Stimulated activated memory B cell treated with anti-CD40 and anti-IgM and Interleukin-4, amounts not matched to agents 10 μg/mL and 1 μg/mL and 100 μg/mL, for 72 hours (primary cell): ENCODE results near the gene PLA2G4B.

ENCODE experiments used
- ATAC-seq: fragments of 150-1000 bp; cut with Tn5 transposase; 2 replicates; pipeline ENCODE4 v1.10.0; 2021
- H3K27ac Mint-ChIP-seq: one replicate; pipeline ENCODE4 v1.8.0; 2022; ENCODE audit warnings: mild to moderate bottlenecking, mixed read lengths
- H3K27me3 Mint-ChIP-seq: one replicate; pipeline ENCODE4 v1.8.0; 2022; ENCODE audit warnings: mixed read lengths
- H3K36me3 Mint-ChIP-seq: one replicate; pipeline ENCODE4 v1.8.0; 2022; ENCODE audit warnings: mixed read lengths
- H3K4me1 Mint-ChIP-seq: one replicate; pipeline ENCODE4 v1.8.0; 2022; ENCODE audit warnings: mixed read lengths
- H3K4me3 Mint-ChIP-seq: one replicate; pipeline ENCODE4 v1.8.0; 2022; ENCODE audit warnings: mild to moderate bottlenecking, moderate library complexity, mixed read lengths
- H3K9me3 Mint-ChIP-seq: one replicate; pipeline ENCODE4 v1.8.0; 2022; ENCODE audit warnings: mixed read lengths

The PLA2G4B gene

DNA sequence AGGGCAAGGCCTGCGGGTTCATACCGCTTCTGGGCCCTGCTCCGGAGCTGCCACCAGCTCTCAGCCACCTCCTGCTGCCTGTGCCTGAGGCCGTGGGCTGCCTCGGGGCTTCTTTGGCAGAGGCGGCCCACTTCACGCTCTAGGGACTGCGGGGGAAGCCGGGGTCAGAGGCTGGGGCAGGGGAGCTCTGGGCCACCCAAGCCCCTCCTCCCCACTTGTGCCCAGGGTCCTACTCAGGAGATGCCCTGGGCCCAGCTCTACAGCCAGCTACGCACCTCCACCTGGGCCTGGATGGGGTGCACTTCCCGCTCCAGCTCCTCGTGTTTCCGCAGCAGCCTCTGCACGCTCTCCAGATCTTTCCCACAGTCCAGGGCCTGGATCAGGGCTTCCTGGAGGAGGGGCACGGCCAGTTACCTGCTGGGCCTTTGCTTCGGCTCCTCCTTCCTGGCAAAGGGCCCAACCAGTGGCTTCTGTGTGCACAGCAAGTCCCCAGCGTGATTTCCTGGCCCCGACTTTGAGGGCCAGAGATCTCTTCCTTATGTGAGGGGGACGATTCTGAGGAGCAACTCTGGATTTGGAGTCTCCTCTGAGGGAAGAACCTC is 24.0 kb downstream of the PLA2G4B start:
- Mint-ChIP-seq H3K4me1 (no peaks in the 10 kb centered on the region), H3K27me3 (peaks cover 9% of the 10 kb centered on the region), H3K36me3 (no peaks in the 10 kb centered on the region), H3K9me3 (no peaks in the 10 kb centered on the region), H3K4me3 (no peak overlapping the region), H3K27ac (no peak overlapping the region)
- ATAC-seq = no peak

DNA sequence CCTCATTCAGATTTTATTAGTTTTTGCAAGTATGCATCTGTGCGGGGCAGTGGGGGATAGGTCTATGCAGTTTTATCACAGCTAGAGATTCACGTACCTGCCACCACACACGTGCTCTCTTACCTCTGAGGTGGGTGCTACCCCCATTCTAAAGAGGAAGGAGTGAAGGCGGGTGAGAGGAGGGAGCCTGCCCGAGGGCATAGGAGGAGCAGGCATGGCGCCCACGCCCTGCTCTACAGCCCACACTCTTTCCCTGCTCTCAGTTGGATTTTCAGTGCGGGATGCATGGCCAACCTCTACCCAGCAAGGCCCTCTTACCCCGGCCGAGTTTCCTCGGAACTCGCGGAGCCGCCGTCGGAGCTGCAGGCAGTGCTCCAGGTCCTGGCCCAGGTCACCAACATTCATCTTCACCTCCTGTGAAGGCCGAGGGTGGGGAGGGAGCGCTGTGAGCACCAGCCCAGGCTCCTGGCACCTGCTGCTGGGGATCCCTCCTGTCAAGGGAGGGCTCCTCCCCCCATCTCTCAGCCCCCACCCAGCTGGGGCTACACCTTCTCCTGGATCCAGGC is 26.9 kb downstream of the PLA2G4B start:
- H3K27me3 Mint-ChIP-seq = peaks cover 9% of the 10 kb centered on the region
- H3K9me3 Mint-ChIP-seq = no peaks in the 10 kb centered on the region
- no peak overlapping the region for H3K4me3 Mint-ChIP-seq
- no peak for ATAC-seq
- H3K4me1 Mint-ChIP-seq = no peaks in the 10 kb centered on the region
- H3K36me3 Mint-ChIP-seq = no peaks in the 10 kb centered on the region
- H3K27ac Mint-ChIP-seq = no peak overlapping the region

DNA sequence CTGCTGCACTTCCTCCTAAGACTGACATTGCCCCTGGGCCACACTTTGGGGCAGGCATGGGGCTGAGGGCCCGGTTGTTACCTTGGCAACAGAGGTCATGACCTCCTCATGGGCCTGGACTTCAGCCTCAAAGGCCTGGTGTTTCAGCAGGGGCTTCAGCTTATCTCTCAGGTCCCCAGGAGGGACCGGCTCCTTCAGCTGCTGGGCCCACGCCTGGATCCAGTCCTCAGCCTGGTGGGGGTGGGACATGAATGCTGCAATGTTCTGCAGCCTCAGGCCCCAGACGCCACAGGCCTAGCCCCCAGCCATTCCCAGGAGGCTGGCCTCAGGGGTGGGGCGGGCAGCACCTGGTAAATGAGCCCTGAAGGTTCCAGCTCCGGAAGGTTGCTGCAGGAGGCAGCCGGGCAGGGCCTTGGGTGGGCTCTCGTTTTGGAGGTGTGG is 27.6 kb downstream of the PLA2G4B start:
- Mint-ChIP-seq H3K4me1 (no peaks in the 10 kb centered on the region), H3K9me3 (no peaks in the 10 kb centered on the region), H3K36me3 (no peaks in the 10 kb centered on the region), H3K27ac (no peak overlapping the region), H3K4me3 (no peak overlapping the region), H3K27me3 (peaks cover 9% of the 10 kb centered on the region)
- ATAC-seq = no peak

GRCh38 chr15:41866872-41867579 is 28.4 kb downstream of the PLA2G4B start:
- H3K27me3 Mint-ChIP-seq = peaks cover 7% of the 10 kb centered on the region
- ATAC-seq = no peak
- no peak overlapping the region for H3K27ac Mint-ChIP-seq
- no peaks in the 10 kb centered on the region for H3K4me1 Mint-ChIP-seq
- no peaks in the 10 kb centered on the region for H3K9me3 Mint-ChIP-seq
- H3K4me3 Mint-ChIP-seq = no peak overlapping the region
- no peaks in the 10 kb centered on the region for H3K36me3 Mint-ChIP-seq

DNA sequence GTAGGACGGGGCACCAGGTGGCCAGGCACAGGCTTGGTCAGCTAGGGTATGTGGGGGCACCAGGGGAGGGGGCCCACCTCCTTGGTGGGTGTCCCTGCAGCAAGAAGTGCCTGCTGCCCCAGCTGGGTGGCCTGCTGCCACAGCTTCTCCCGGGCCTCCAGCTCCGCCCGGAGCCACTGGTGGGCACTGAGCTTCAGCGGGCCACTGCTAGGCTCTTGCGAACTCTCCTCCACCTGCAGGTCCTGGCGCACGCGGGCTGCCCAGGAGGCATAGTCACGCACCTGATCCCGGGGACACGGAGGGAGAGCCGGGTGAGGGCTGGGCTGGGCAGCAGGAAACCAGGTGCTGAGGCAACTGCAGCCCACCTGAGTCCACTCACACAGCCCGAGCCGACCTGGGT is 29.7 kb downstream of the PLA2G4B start:
- H3K4me3 Mint-ChIP-seq = no peak overlapping the region
- H3K4me1 Mint-ChIP-seq = no peaks in the 10 kb centered on the region
- no peaks in the 10 kb centered on the region for H3K36me3 Mint-ChIP-seq
- H3K9me3 Mint-ChIP-seq = no peaks in the 10 kb centered on the region
- ATAC-seq = no peak
- no peak overlapping the region for H3K27ac Mint-ChIP-seq
- H3K27me3 Mint-ChIP-seq = peaks cover 18% of the 10 kb centered on the region

GRCh38 chr15:41869770-41870688 is 31.4 kb downstream of the PLA2G4B start:
- no peaks in the 10 kb centered on the region for H3K4me1 Mint-ChIP-seq
- H3K4me3 Mint-ChIP-seq = no peak overlapping the region
- H3K27ac Mint-ChIP-seq = no peak overlapping the region
- ATAC-seq = no peak
- no peaks in the 10 kb centered on the region for H3K36me3 Mint-ChIP-seq
- peaks cover 34% of the 10 kb centered on the region for H3K27me3 Mint-ChIP-seq
- H3K9me3 Mint-ChIP-seq = no peaks in the 10 kb centered on the region

- no peak overlapping the region for H3K27ac Mint-ChIP-seq
These were observed 32.0 kb downstream of the PLA2G4B start for GRCh38 chr15:41870689-41871081.

DNA sequence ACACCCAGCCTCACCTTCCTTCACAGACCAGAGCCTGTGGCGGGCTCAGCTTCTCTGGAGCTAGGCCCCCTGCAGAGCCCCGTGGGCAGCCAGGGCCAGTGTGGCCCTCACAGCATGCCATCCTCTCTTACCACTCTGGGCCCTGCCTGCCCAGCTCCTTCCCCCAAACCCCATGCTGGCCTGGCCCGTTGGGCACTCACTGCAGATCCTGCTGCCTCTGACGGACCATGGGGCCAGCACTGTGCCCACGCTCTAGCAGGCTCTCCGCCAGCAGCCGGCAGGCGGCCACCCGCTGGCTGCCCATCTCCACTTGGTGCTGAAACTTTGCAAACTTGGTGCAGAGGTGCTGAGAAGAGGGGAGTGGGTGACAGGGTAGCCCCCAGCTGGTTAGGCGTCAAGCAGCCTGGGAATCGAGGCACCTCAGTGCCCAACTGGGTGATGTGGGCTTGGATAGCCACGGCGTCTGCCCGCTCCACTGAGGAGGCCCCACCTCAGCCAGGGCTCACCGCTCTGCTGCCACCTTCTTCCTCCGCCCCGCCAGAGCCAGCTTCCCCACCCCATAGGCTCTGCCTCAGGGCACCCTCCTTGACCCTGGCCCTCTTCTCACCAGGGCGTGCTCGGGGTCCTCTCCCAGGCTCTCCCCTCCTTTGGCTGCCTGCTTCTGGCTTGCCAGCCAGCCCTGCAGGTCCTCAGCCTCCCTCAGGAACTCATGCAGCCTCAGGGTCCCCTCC is 32.7 kb downstream of the PLA2G4B start:
- peaks cover 47% of the 10 kb centered on the region for H3K27me3 Mint-ChIP-seq
- H3K27ac Mint-ChIP-seq = no peak overlapping the region
- no peak overlapping the region for H3K4me3 Mint-ChIP-seq
- peaks cover 10% of the 10 kb centered on the region for H3K4me1 Mint-ChIP-seq
- no peak for ATAC-seq
- H3K9me3 Mint-ChIP-seq = no peaks in the 10 kb centered on the region
- no peaks in the 10 kb centered on the region for H3K36me3 Mint-ChIP-seq

More at GRCh38 chr15:41870689-41871081, 32.0 kb downstream of the PLA2G4B start:
- no peak overlapping the region for H3K4me3 Mint-ChIP-seq
- H3K4me1 Mint-ChIP-seq = peaks cover 4% of the 10 kb centered on the region
- ATAC-seq = no peak
- no peaks in the 10 kb centered on the region for H3K36me3 Mint-ChIP-seq
- H3K27me3 Mint-ChIP-seq = peaks cover 40% of the 10 kb centered on the region
- H3K9me3 Mint-ChIP-seq = no peaks in the 10 kb centered on the region

DNA sequence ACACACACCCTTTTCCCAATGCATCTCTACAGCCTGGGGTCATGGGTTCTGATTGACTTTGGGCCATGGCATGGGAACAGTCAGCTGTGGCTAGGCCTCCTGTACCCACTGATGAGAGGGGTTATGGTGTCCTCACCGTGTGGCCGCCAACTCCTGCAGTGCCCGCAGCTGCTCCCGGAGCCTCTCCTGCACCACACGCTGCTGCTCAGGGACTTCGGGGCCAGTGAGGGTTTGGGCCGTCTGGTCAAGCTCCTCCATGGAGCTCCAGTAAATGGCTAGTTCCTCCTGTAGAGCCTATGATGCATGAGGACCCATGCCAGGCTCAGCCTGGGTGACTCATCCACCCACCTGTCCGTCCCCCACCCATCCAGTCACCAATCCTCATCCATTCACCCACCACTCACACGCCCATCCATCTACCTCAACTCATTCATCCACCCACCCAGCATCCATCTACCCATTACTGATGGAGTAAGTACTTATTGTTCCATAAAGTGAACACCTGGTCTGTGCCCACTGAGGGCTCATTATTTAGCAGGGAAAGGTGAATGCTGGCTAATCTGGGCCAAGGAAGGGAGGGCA is 33.6 kb downstream of the PLA2G4B start:
- Mint-ChIP-seq H3K27me3 (peaks cover 49% of the 10 kb centered on the region), H3K4me3 (no peak overlapping the region), H3K27ac (no peak overlapping the region), H3K36me3 (no peaks in the 10 kb centered on the region), H3K4me1 (peaks cover 11% of the 10 kb centered on the region), H3K9me3 (no peaks in the 10 kb centered on the region)
- no peak for ATAC-seq

- no peak for ATAC-seq
- Mint-ChIP-seq H3K9me3 (no peaks in the 10 kb centered on the region), H3K27ac (no peak overlapping the region), H3K4me1 (peaks cover 11% of the 10 kb centered on the region), H3K36me3 (no peaks in the 10 kb centered on the region), H3K4me3 (no peak overlapping the region), H3K27me3 (peaks cover 55% of the 10 kb centered on the region)
These were observed 35.1 kb downstream of the PLA2G4B start for GRCh38 chr15:41873711-41874110.

- H3K27me3 Mint-ChIP-seq = peaks cover 65% of the 10 kb centered on the region
- H3K4me3 Mint-ChIP-seq = no peak overlapping the region
- H3K9me3 Mint-ChIP-seq = no peaks in the 10 kb centered on the region
- H3K36me3 Mint-ChIP-seq = no peaks in the 10 kb centered on the region
- no peak overlapping the region for H3K27ac Mint-ChIP-seq
- ATAC-seq = no peak
- H3K4me1 Mint-ChIP-seq = peaks cover 11% of the 10 kb centered on the region
These were observed 36.1 kb downstream of the PLA2G4B start for GRCh38 chr15:41874736-41875135.

- peaks cover 78% of the 10 kb centered on the region for H3K27me3 Mint-ChIP-seq
- no peak overlapping the region for H3K4me3 Mint-ChIP-seq
- H3K9me3 Mint-ChIP-seq = no peaks in the 10 kb centered on the region
- no peaks in the 10 kb centered on the region for H3K36me3 Mint-ChIP-seq
- peak; percentile 13 for ATAC-seq
- no peak overlapping the region for H3K27ac Mint-ChIP-seq
- peaks cover 16% of the 10 kb centered on the region for H3K4me1 Mint-ChIP-seq
These were observed 37.4 kb downstream of the PLA2G4B start for GRCh38 chr15:41876007-41876406.

GRCh38 chr15:41876689-41877088 is 38.0 kb downstream of the PLA2G4B start:
- Mint-ChIP-seq H3K36me3 (no peaks in the 10 kb centered on the region), H3K27me3 (peaks cover 82% of the 10 kb centered on the region), H3K4me3 (no peak overlapping the region), H3K27ac (no peak overlapping the region), H3K9me3 (no peaks in the 10 kb centered on the region), H3K4me1 (peaks cover 22% of the 10 kb centered on the region)
- no peak for ATAC-seq

DNA sequence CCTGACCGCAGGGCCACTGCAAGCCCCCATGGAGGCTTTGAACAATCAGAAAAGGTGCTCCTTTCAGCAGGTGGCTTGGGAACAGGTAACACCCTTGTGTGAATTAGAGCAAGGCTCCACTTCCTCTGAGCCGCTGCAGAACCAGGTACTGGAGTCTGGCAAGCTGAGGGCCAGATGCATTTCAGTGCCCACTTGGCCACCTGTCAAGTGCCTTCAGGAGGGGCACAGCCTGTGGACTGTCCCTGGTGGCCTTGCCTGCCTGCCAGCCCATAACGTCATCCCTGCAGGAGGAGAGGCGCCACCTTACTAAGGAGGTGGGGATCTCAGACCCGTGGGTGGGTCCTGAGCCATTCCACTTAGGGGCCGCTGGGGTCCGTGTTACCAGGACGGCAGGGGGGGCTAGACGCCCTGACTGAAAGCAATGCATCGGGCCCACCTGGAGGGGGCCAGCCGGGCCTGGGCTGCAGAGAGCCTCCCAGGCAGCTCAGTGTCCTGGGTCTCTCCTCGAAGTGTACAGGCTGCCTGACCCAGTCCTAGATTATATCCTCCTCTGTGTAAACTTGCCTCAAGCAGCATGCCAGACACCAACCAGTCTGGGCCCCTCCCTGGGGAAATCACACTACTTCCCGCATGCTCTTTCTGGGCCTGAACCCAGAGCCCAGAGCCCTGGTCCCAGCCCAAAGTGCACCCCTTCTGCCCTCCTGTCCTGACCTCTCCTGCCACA is 39.1 kb downstream of the PLA2G4B start:
- H3K4me3 Mint-ChIP-seq = no peak overlapping the region
- H3K27ac Mint-ChIP-seq = no peak overlapping the region
- H3K4me1 Mint-ChIP-seq = peaks cover 27% of the 10 kb centered on the region
- peaks cover 71% of the 10 kb centered on the region for H3K27me3 Mint-ChIP-seq
- H3K36me3 Mint-ChIP-seq = no peaks in the 10 kb centered on the region
- ATAC-seq = no peak
- H3K9me3 Mint-ChIP-seq = no peaks in the 10 kb centered on the region
